Measurements from ENCODE around the gene C1orf116. TPM values are rescaled to one million over a fixed set of nuclear protein-coding genes. Genes with fewer than 3 reads are reported as not detected.

The C1orf116 gene
- total and polyA plus RNA-seq, 10 of the 15 experiments (the other 5 are each of a cell fraction or from before 2014, with no cell fraction given): 0.01 to 0.08 TPM; not detected in 8

- TF ChIP-seq MYC (IDR thresholded peaks at IDR 0.05; ENCODE audit: insufficient read depth, insufficient read length, insufficient replicate concordance, low read length, severe bottlenecking) (no peak), ZZZ3 (IDR thresholded peaks at IDR 0.05; ENCODE audit: control insufficient read depth, insufficient read length, low read depth) (no peak), SUZ12 (IDR thresholded peaks at IDR 0.05; ENCODE audit: unreplicated experiment) (no peak), EP300 (IDR thresholded peaks at IDR 0.05; ENCODE audit: borderline replicate concordance in 1 of 2, control insufficient read depth in 1 of 2, low read depth in 2 of 2, low read length in 2 of 2) (no peak)
These were observed 18.1 kb upstream of the C1orf116 start (continued) for GRCh38 chr1:207050480-207051190.

- Histone ChIP-seq H3K4me1 (ENCODE audit: control insufficient read depth, insufficient read depth, low read length) (peaks cover 21% of the 10 kb centered on the region), H2AFZ (ENCODE audit: control insufficient read depth, low read depth, low read length) (peak overlapping the region; percentile 100), H3K9me3 (replicated peaks; ENCODE audit: control insufficient read depth, insufficient read depth, low read length) (no peaks in the 10 kb centered on the region; the same call in 2 of the 3 replicates), H3K4me3 (peak overlapping the region; percentile 94), H3K36me3 (ENCODE audit: control insufficient read depth in 2 of 2, insufficient read depth in 2 of 2, low read length in 1 of 2) (peaks cover 0 to 8% of the 10 kb centered on the region in 2 experiments; a peak in 2 of 4 replicates), H3K4me2 (ENCODE audit: control insufficient read depth, insufficient read depth) (peak overlapping the region; percentile 81), H3K79me2 (ENCODE audit: control insufficient read depth, insufficient read depth, low read length) (peaks cover 29% of the 10 kb centered on the region), H3K27me3 (replicated peaks in 1 of 2; ENCODE audit: control insufficient read depth in 2 of 2, insufficient read depth in 2 of 2, low read length in 1 of 2) (no peaks in the 10 kb centered on the region), H3K27ac (ENCODE audit: control insufficient read depth, insufficient read depth) (peak overlapping the region; percentile 55), H3K9ac (ENCODE audit: control insufficient read depth, insufficient read depth, low read length) (peak overlapping the region; percentile 84), H4K20me1 (ENCODE audit: control insufficient read depth, insufficient read depth) (no peaks in the 10 kb centered on the region)
- in situ Hi-C loops (cut with MboI): no loop called here
- peak; percentile 68 for ATAC-seq
- POLR2A ChIA-PET: no interaction called here
- CTCF ChIA-PET: interaction anchor here (0.7 to 9.2 kb wide), 23 partner anchors 9 to 450 kb away, joined by 3 to 131 read pairs (median 4); partner anchors contain the start of genes C1orf116, C4BPB and CD55
- no TSS peak for BruUV-seq (replicated peaks)
- DNase-seq (ENCODE audit: low read depth, low spot score): no peak
- WGBS (ENCODE audit: insufficient coverage, insufficient replicate concordance, low lambda C conversion rate, missing lambda C conversion rate): 0% methylated on average over 6 of the region's 6 CpGs
- SMC1A ChIA-PET (ENCODE audit: uncharacterized antibody, unreplicated experiment): interaction anchor here (0.6 to 7.1 kb wide), 7 partner anchors 24 to 355 kb away, joined by 3 to 66 read pairs (median 5); no protein-coding TSS in a partner anchor
- intact Hi-C loops (cut with micrococcal nuclease; ENCODE audit: unreplicated experiment): loop anchor here (1.0 to 5.0 kb wide), 3 partner anchors 27 to 448 kb away; no protein-coding TSS in a partner anchor
- RAD21 ChIA-PET (ENCODE audit: unreplicated experiment): interaction anchor here (0.6 to 2.2 kb wide), 11 partner anchors 19 to 450 kb away, joined by 3 to 7 read pairs (median 3); partner anchors contain the start of gene CD55
- FAIRE-seq: no peak
- TF ChIP-seq GATAD2B (conservative IDR thresholded peaks at IDR 0.05; ENCODE audit: low read depth) (no peak), RUNX3 (IDR thresholded peaks at IDR 0.05; ENCODE audit: low read length) (no peak), ZNF592 (IDR thresholded peaks at IDR 0.05) (0 out of 2 replicates have a peak, but pooled peaks have one; percentile 34), MTA3 (IDR thresholded peaks at IDR 0.05; ENCODE audit: borderline replicate concordance, low read length) (no peak), POLR2A (IDR thresholded peaks at IDR 0.05; ENCODE audit: low read depth, low read length) (no peak), DPF2 (IDR thresholded peaks at IDR 0.05) (no peak), RFX5 (IDR thresholded peaks at IDR 0.05; ENCODE audit: low read depth, low read length) (no peak)
- TF ChIP-seq, protein P1, sequence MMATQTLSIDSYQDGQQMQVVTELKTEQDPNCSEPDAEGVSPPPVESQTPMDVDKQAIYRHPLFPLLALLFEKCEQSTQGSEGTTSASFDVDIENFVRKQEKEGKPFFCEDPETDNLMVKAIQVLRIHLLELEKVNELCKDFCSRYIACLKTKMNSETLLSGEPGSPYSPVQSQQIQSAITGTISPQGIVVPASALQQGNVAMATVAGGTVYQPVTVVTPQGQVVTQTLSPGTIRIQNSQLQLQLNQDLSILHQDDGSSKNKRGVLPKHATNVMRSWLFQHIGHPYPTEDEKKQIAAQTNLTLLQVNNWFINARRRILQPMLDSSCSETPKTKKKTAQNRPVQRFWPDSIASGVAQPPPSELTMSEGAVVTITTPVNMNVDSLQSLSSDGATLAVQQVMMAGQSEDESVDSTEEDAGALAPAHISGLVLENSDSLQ (IDR thresholded peaks at IDR 0.05): 0 out of 2 replicates have a peak, but pooled peaks have one; percentile 23
- TF ChIP-seq, protein P2, sequence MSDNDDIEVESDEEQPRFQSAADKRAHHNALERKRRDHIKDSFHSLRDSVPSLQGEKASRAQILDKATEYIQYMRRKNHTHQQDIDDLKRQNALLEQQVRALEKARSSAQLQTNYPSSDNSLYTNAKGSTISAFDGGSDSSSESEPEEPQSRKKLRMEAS (IDR thresholded peaks at IDR 0.05; ENCODE audit: low read depth, low read length): no peak
These were observed 17.4 kb upstream of the C1orf116 start for GRCh38 chr1:207049974-207050391.
